ENCODE results near the gene BRCA1. TPM values are rescaled to one million over a fixed set of nuclear protein-coding genes. Genes with fewer than 3 reads are reported as not detected.

The BRCA1 gene
- total and polyA plus RNA-seq, 2 experiments from 2014 or later = 7.2 to 12.9 TPM

DNA sequence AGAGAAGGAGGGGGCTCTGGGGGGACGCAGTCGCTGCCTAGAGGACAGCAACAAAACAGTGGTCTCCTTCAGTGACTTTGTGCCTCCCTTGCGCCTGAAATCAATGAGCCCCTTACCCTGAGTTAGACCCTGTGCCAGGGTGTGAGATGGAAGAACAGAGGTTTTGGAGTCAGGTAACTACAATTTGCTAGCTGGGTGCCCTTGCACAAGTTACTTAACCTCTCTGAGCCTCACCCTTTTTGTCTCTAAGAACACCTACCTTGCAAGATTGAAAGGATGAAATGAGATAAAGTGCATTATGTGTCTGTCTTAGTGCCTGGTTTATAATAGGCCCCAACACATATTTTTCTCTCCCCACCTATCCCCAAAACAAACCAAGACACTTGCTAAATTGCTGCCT lies 90.3 kb downstream of the BRCA1 start:
- Histone ChIP-seq H3K36me3 (no peaks in the 10 kb centered on the region), H3K9me3 (ENCODE audit: low read depth) (no peaks in the 10 kb centered on the region), H3K27me3 (no peaks in the 10 kb centered on the region), H3K4me3 (no peak overlapping the region), H3K4me1 (ENCODE audit: low read depth) (peaks cover 28% of the 10 kb centered on the region), H3K27ac (peak overlapping the region; percentile 71)
- no peak for DNase-seq (ENCODE audit: low read depth in 1 of 2, low spot score in 1 of 2)
- TF ChIP-seq, protein P1, sequence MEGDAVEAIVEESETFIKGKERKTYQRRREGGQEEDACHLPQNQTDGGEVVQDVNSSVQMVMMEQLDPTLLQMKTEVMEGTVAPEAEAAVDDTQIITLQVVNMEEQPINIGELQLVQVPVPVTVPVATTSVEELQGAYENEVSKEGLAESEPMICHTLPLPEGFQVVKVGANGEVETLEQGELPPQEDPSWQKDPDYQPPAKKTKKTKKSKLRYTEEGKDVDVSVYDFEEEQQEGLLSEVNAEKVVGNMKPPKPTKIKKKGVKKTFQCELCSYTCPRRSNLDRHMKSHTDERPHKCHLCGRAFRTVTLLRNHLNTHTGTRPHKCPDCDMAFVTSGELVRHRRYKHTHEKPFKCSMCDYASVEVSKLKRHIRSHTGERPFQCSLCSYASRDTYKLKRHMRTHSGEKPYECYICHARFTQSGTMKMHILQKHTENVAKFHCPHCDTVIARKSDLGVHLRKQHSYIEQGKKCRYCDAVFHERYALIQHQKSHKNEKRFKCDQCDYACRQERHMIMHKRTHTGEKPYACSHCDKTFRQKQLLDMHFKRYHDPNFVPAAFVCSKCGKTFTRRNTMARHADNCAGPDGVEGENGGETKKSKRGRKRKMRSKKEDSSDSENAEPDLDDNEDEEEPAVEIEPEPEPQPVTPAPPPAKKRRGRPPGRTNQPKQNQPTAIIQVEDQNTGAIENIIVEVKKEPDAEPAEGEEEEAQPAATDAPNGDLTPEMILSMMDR (IDR thresholded peaks at IDR 0.05; ENCODE audit: low read depth, low read length) = no peak

DNA sequence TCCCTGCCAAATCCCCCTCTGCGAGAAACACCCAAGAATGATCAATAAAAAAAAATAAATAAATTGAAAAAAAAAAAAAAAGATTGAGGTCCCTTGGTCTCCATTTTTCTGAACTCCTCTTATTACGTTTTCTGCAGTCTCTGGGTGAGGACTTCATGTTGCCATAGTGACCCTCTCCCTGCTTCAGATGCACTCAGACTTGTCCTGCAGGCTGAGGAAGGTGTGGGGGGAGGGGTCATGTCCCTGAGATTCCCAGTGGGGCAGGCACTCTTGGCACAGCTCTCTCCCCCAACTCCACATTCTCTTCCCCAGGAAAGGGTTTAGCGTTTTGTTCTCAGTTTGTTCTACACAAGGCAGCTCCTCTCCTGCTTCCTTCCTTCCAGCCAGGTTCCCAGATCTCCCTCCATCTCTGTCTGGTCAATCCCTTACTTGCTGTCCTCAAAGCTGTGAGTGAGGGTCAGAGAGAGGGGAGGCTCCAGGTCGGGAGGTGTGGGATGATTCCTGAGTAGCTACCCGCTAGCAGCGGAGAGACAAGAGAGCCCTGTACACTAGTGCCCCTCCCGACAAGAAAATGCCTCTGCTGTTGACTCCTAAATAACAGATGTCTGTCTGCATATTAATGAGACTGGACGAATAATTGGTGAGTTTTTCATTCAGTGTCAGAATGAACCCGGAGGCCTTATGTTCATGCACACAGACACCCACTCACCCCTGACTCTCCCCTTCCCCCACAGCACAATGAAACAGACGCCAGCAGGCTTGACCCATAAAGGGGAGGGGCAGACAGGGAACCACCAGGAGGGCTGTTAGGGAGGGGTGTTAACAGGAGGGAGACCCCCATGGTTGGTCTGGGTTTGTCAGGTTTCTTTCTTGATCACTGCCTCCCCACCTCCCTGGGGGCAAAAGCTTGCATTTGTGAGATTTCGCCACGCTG lies 90.9 kb downstream of the BRCA1 start:
- peaks cover 28% of the 10 kb centered on the region for H3K4me1 ChIP-seq (ENCODE audit: low read depth)
- DNase-seq (ENCODE audit: low read depth in 1 of 2, low spot score in 1 of 2) = peak in 1 of 2 donors; percentile 54

DNA sequence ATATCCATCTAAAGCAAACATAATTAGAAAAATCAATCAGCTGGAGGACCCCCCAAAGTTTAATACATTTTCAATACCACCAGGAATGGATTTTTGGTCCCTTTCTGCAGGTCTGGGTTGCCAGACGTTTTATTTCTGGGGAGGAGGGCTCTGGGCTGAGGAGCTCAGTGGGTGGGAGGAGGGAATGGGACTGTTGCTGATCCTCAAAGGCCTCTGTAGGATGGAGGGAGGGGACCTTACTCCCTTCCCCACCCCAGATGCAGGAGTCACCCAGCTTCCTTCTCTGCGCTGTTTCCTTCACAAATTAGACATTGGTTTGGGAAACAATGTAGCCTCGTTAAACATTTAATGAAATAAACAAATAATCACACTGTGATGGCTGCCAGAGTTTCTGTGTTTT lies 93.5 kb downstream of the BRCA1 start:
- DNase-seq (ENCODE audit: low read depth in 1 of 2, low spot score in 1 of 2) = no peak
- Histone ChIP-seq H3K27me3 (no peaks in the 10 kb centered on the region), H3K9me3 (ENCODE audit: low read depth) (no peaks in the 10 kb centered on the region), H3K36me3 (no peaks in the 10 kb centered on the region), H3K4me3 (no peak overlapping the region), H3K27ac (no peak overlapping the region), H3K4me1 (ENCODE audit: low read depth) (peaks cover 28% of the 10 kb centered on the region)
- TF ChIP-seq, protein P1 (IDR thresholded peaks at IDR 0.05; ENCODE audit: low read depth, low read length) = no peak

More for the DNA sequence above, 90.9 kb downstream of the BRCA1 start:
- TF ChIP-seq, protein P1 (IDR thresholded peaks at IDR 0.05; ENCODE audit: low read depth, low read length) = no peak
- no peaks in the 10 kb centered on the region for H3K36me3 ChIP-seq
- H3K27me3 ChIP-seq = no peaks in the 10 kb centered on the region
- H3K4me3 ChIP-seq = no peak overlapping the region
- no peaks in the 10 kb centered on the region for H3K9me3 ChIP-seq (ENCODE audit: low read depth)
- peak overlapping the region; percentile 71 for H3K27ac ChIP-seq

DNA sequence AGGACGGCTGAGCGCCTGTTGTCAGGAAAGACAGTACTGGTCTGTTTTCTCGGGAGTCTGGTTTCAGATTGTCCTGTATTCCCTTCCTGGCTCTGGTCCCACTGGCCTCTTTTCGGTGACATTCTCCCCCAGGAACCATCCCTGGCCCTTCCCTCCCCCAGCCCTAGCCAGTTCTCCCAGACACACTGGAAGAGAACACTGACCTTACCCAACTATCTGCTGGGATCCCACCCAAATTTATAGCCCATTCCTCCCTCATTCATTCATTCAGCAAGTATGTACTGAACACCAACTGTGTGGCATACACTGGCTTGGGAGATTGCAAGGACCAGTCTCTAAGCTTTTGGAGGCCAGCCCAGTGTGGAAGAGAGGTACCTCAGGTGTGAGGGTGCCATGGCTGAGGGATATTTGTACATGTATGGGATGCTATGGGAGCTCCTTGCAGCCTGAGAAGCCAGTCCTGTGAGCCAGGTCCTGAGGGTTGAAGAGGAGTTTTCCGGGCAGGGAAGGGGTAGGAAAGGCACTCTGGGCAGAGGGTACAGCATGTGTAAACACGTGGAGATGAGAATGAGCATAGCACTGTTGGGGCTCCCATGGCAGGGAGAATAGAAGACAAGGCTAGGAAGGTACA lies 94.9 kb downstream of the BRCA1 start:
- Histone ChIP-seq H3K4me3 (no peak overlapping the region), H3K36me3 (no peaks in the 10 kb centered on the region), H3K27ac (no peak overlapping the region), H3K9me3 (ENCODE audit: low read depth) (no peaks in the 10 kb centered on the region), H3K4me1 (ENCODE audit: low read depth) (peaks cover 21% of the 10 kb centered on the region), H3K27me3 (no peaks in the 10 kb centered on the region)
- no peak for DNase-seq (ENCODE audit: low read depth in 1 of 2, low spot score in 1 of 2)
- TF ChIP-seq, protein P1 (IDR thresholded peaks at IDR 0.05; ENCODE audit: low read depth, low read length) = no peak

DNA sequence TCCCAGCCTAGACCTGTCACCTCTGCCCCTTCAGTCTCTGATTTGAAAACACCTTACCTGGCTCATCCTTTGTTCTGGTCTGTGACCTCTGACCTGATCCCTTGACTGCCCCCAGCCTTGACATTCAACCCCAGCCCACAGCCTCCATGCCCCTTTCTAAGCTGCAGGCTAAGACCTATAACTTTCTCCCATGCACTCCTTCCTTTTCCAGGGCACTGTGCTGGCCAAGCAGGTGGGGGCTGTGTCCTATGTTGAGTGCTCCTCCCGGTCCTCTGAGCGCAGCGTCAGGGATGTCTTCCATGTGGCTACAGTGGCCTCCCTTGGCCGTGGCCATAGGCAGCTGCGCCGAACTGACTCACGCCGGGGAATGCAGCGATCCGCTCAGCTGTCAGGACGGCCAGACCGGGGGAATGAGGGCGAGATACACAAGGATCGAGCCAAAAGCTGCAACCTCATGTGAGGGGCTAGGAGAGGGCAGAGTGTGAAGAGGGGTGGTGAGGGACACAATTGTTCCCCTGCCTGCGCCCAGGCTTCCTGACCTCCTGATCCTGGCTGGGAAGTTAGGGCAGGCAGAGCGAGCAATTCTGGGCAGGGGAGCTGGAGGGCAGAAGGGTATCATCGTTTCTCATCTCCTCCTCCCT lies 96.8 kb downstream of the BRCA1 start:
- DNase-seq (ENCODE audit: low read depth in 1 of 2, low spot score in 1 of 2) = no peak
- no peaks in the 10 kb centered on the region for H3K9me3 ChIP-seq (ENCODE audit: low read depth)
- TF ChIP-seq, protein P1 (IDR thresholded peaks at IDR 0.05; ENCODE audit: low read depth, low read length) = no peak
- H3K36me3 ChIP-seq = no peaks in the 10 kb centered on the region
- H3K27me3 ChIP-seq = no peaks in the 10 kb centered on the region
- H3K4me1 ChIP-seq (ENCODE audit: low read depth) = peaks cover 2% of the 10 kb centered on the region
- H3K27ac ChIP-seq = no peak overlapping the region
- H3K4me3 ChIP-seq = no peak overlapping the region

Data from cardiac muscle cell (in vitro differentiated cells and primary cell).